NB4 (cell line): ENCODE results near the gene WDR7.

Source experiments
- DNase-seq: peaks from one replicate; pipeline ENCODE4 v3.0.0; 2010; ENCODE audit warnings: low read depth
- H3K4me3 ChIP-seq: one replicate; pipeline ENCODE4 v1.5.1; 2011; ENCODE audit warnings: mild to moderate bottlenecking, low read depth, low read length, moderate library complexity
- CTCF ChIP-seq: IDR thresholded peaks from one replicate; pipeline ENCODE4 v1.5.1; 2012; ENCODE audit warnings: low read depth, low read length
- MAX ChIP-seq: IDR thresholded peaks from 2 replicates; pipeline ENCODE4 v1.6.1; 2011; ENCODE audit warnings: low read depth, low read length
- MYC ChIP-seq: IDR thresholded peaks from 2 replicates; pipeline ENCODE4 v1.6.1; 2011; ENCODE audit warnings: low read depth, low read length
- POLR2A ChIP-seq: IDR thresholded peaks from 2 replicates; pipeline ENCODE4 v1.6.1; 2011; ENCODE audit warnings: mild to moderate bottlenecking; ENCODE audit not compliant: insufficient read length; ENCODE audit errors: extremely low read depth

WDR7 gene

GRCh38 chr18:56919190-56919589, 268.0 kb downstream of the WDR7 start:
- H3K4me3 ChIP-seq: no peak overlapping the region
- peak; percentile 6 for DNase-seq
- TF ChIP-seq MYC: no peak
- TF ChIP-seq MAX: no peak
- no peak for TF ChIP-seq CTCF
- TF ChIP-seq POLR2A: no peak

DNA sequence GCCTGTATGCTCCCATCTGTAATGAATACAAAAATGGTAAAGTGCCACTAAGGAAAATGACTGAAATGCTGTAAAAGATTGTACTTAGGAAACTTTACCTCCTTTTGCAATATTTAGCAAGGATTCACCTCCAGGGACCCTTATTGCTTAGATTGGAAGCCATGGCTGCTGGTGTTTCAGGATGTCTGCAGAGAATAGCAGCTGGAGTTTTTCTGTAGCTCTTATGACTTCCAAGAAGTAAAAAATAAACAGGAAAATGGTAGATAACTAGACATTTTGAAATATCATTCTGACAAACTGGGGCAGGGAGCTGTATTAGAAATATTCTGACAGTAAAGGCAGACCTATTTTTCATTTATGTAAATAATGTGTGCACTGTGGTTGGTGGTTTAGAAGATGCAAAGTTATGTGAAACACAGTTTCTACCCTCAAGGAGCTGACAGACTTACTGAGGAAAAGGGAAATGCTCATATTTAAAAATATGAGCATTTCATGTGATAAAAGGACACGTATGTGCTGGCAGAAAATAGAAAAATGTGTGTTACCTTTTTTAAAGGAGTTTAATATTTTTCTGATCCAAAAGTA, 270.8 kb downstream of the WDR7 start:
- no peak for DNase-seq
- no peak overlapping the region for H3K4me3 ChIP-seq
- no peak for TF ChIP-seq MYC
- no peak for TF ChIP-seq CTCF
- TF ChIP-seq POLR2A: no peak
- TF ChIP-seq MAX: no peak

- TF ChIP-seq MYC (no peak), MAX (no peak), CTCF (no peak)
- DNase-seq: no peak
- no peak overlapping the region for H3K4me3 ChIP-seq
Observed at GRCh38 chr18:56926734-56927133, 275.6 kb downstream of the WDR7 start.

DNA sequence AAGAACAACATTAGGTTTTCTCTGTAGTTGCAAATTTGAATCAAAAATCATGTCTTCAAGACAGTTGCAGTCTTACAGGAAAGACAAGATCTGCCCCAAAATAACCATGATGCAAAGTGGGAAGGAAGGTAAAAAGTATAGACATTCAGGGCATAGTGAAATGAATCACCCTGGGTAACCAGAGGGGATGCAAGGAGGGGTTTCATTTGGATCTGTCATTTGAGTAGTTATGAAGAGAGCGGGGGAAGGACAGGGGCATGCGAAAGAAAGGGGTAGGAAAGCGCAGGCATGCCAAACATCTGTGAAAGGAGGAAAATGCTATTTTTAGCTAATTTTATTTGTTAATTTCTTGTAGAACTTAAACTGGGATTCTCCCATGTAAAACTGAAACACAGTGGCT, 276.6 kb downstream of the WDR7 start:
- DNase-seq: no peak
- TF ChIP-seq MAX (no peak), CTCF (no peak), MYC (no peak), POLR2A (no peak)
- no peak overlapping the region for H3K4me3 ChIP-seq

GRCh38 chr18:56929886-56930285, 278.7 kb downstream of the WDR7 start:
- H3K4me3 ChIP-seq: no peak overlapping the region
- DNase-seq: no peak
- TF ChIP-seq CTCF (no peak), MYC (no peak), POLR2A (no peak), MAX (no peak)
